Left renal cortex interstitium (tissue), 4 donors: ENCODE results near the gene ALDH3A2. TPM values are rescaled to one million over a fixed set of nuclear protein-coding genes. Genes with fewer than 3 reads are reported as not detected.

Source experiments
- polyA plus RNA-seq, 4 donors: library from polyadenylated mRNA; unstranded; fragments of 120-200 nt; gene quantifications; one replicate each; pipeline ENCODE4 v1.2.1, GENCODE V29; 2013; ENCODE audit not compliant: insufficient read length in 4 of 4

Gene ALDH3A2
- polyA plus RNA-seq, 4 donors = 81.0 to 116 (median 90.0) TPM

Other genes with a start within 250 kb of the ALDH3A2 start
- gene RNF112, start 237.5 kb upstream of the ALDH3A2 start, polyA plus RNA-seq = 1 to 10 TPM in 3 of 4 donors, under 1 TPM in 1; 0.96 to 1.7 (median 1.1) TPM
- gene SLC47A1, start 114.9 kb upstream of the ALDH3A2 start, polyA plus RNA-seq = 10 to 100 TPM; 16.6 to 27.3 (median 21.5) TPM
- gene SLC47A2, start 67.8 kb downstream of the ALDH3A2 start, polyA plus RNA-seq = 1 to 10 TPM; 6.3 to 8.6 (median 7.1) TPM
- 1 to 10 TPM in 3 of 4 donors, under 1 TPM in 1; 0.89 to 1.7 (median 1.2) TPM for gene ALDH3A1, start 99.5 kb downstream of the ALDH3A2 start, polyA plus RNA-seq
- gene ULK2, start 219.2 kb downstream of the ALDH3A2 start, polyA plus RNA-seq = 10 to 100 TPM; 27.8 to 36.2 (median 31.3) TPM